ENCODE results near the gene KIF12.

Gene KIF12

GRCh38 chr9:114070188-114071103 is 28.6 kb downstream of the KIF12 start:
- no peak for DNase-seq (ENCODE audit: low read depth in 3 of 3, low spot score in 1 of 3)

DNA sequence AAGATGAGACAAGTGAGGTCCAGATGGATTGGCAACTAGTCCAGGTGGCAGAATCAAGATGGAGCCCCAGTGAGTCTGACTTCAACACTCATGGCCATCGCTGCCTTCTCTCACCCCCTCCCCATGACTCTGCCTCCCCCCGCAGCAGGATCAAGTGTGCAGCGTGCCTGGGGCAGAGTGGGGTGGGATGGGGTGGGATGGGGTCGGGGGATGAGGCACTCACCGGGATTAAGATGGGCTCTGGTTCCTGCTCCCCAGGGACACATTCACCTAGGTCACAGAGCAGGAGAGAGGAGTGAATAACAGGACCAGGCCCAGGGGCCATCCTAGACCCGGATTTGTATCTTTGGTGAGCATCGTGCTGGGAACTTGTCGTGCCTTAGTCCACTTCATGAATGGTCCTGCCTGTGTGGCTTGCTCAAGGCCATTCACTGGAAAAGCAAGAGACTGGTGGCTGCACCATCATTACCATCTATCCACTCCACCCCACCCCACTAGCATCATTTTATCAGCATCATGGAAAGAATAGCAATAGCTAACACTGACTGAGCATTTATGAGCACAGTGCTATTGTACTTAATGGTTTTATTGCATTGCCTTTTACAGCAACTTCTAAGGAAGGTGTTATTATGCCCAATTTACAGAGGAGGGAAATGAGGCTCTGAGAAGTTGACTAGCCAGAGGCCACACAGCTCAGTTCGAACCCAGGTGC is 29.5 kb downstream of the KIF12 start:
- no peak for DNase-seq (ENCODE audit: low read depth in 3 of 3, low spot score in 1 of 3)

GRCh38 chr9:114065304-114065703 is 33.8 kb downstream of the KIF12 start:
- DNase-seq (ENCODE audit: low read depth in 3 of 3, low spot score in 1 of 3) = no peak

DNA sequence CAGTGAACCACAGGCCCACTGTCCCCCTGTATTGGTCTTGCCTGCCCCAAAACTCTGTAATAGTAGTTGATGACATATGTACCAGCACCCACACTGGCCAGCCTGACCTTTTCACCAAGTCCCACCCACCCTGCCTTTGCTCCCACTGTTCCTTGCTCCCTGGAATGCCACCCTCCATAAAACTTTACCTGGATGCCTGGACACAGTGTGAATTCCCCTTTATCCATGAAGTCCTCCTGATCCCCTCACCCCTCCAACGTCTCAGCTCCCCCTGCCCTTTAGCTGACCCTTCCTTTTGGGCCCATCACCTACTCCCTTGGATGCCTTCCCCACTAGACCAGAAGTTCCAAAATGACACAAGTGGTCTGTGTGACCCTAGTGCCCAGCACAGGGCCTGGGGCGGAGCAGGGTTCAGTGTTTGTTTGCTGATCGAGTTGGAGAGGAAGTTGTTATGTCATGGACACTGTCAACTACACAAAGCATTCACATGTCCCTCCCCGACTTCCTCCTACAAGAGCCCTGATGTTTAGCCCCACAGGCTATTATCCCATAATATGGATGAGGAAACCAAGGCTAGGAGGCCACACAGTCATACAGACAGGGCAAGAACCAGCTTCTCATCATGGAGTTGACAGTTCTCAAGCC is 37.1 kb downstream of the KIF12 start:
- DNase-seq (ENCODE audit: low read depth in 3 of 3, low spot score in 1 of 3) = no peak

- DNase-seq (ENCODE audit: low read depth in 3 of 3, low spot score in 1 of 3) = no peak
Observed at GRCh38 chr9:114061292-114061691, 37.8 kb downstream of the KIF12 start.

GRCh38 chr9:114060711-114061110 is 38.4 kb downstream of the KIF12 start:
- DNase-seq (ENCODE audit: low read depth in 3 of 3, low spot score in 1 of 3) = no peak

GRCh38 chr9:114060070-114060469 is 39.0 kb downstream of the KIF12 start:
- DNase-seq (ENCODE audit: low read depth in 3 of 3, low spot score in 1 of 3) = no peak

DNA sequence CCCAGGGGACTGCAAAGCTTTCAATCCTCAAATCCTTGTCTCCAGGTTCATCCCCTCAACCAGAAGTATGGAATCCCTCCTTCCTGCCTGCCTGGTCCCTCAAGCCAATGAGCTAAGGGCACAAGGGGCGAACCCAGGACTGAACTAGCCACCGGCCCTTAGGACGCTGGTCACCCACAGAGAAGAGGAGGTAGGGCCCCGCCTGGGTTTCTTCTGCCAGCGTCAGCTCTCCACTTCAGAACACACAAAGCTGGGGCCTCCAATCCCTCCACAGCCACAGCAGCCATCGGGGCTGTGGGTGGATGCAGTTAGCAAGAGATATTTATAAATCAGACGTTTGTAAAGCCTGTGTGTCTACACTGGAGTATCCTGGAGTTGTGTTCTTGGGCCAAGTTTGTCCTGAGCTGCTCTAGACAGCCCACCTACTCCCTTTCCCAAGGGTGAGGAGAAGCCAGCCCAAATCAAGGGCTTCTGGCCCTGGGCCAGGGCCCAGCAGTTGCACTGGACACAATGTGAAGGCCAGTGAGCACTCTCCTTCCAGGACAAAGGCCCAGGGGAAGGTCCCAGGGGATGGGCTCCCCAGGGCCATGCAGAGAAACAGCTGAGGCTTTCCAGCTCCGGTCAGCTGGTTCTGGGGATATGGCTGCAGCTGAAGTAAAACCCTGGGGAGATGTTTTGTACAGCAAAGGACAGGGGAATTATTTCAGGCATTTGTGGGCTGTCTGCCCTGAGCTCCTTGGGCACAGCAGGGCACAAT is 39.9 kb downstream of the KIF12 start:
- no peak for DNase-seq (ENCODE audit: low read depth in 3 of 3, low spot score in 1 of 3)

- DNase-seq (ENCODE audit: low read depth in 3 of 3, low spot score in 1 of 3) = no peak
Observed at GRCh38 chr9:114058688-114059046, 40.4 kb downstream of the KIF12 start.

DNA sequence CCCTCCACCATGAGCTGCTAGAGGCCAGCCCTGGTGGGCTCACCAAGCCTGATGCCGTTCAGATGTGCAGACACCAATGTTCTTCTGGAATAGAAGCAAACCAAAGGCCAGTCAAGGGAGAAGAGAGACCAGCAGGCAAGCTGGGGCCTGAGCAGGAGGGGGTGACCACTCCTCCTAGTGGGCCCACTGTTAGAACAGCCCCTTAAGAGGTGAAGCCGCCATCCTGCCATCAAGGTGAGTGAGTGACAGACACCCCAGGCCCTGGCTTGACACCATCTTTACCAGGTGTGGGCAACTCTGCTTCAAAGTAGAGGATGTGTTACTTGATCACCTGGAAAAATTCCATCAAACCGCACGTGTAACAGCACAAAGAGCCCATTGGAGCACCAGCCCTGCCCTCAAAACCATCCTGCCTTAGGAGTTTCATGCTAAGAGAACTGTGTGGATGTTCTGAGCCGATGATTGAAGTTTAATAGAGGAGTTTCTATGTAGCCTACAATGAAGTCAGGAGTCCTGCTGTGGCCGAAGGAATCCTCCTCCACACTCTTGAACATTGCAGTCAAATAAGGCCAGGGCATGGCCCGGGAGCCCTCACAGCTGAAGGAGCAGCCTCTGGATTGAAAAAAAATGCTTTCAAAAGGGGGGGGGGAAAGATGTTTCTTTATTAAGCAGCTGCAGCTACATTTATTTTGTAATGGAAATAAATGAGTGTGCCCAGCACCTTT is 41.8 kb downstream of the KIF12 start:
- DNase-seq (ENCODE audit: low read depth in 3 of 3, low spot score in 1 of 3) = no peak

DNA sequence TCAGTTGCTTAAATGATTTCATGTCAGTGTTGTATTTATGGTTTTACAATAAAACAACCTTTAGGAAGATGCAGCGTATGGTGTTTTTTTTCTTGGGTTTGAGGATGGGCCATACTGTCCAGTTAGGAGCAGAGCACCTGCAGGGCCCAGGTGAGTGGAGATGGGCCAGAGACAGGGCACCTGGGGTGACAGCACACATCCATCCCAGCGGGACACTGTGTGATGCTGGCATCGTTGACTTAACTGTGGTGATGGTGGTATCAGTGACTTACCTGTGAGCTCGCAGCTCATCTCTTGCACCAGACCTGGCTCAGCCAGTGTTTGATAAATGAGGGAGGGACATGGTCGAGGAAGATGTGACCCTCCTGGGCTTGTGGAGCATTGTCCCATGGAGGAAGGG is 42.6 kb downstream of the KIF12 start:
- no peak for DNase-seq (ENCODE audit: low read depth in 3 of 3, low spot score in 1 of 3)

- DNase-seq (ENCODE audit: low read depth in 3 of 3, low spot score in 1 of 3) = no peak
Observed at GRCh38 chr9:114055894-114056293, 43.2 kb downstream of the KIF12 start.

DNA sequence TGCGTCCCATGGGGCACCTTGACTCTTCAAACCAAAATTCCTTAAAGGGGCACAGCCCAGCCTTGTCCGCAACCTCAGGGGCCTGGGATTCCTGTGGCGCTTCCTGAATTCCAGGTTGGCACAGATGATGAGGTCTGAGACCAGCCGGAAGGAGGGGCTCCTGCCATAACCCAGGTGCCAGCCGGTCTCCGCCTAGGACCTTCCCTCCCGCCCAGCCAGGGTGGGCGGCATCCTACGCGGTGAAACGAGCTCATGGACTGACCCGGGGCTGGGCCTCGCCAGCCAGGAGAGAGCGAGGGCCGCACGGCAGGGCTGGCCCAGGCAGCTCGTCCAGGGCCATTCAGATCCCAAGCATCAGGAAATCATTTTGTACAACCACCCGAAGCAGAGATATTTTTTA is 44.0 kb downstream of the KIF12 start:
- no peak for DNase-seq (ENCODE audit: low read depth in 3 of 3, low spot score in 1 of 3)

- DNase-seq (ENCODE audit: low read depth in 3 of 3, low spot score in 1 of 3) = no peak
Observed at GRCh38 chr9:114054191-114054690, 44.9 kb downstream of the KIF12 start.

DNA sequence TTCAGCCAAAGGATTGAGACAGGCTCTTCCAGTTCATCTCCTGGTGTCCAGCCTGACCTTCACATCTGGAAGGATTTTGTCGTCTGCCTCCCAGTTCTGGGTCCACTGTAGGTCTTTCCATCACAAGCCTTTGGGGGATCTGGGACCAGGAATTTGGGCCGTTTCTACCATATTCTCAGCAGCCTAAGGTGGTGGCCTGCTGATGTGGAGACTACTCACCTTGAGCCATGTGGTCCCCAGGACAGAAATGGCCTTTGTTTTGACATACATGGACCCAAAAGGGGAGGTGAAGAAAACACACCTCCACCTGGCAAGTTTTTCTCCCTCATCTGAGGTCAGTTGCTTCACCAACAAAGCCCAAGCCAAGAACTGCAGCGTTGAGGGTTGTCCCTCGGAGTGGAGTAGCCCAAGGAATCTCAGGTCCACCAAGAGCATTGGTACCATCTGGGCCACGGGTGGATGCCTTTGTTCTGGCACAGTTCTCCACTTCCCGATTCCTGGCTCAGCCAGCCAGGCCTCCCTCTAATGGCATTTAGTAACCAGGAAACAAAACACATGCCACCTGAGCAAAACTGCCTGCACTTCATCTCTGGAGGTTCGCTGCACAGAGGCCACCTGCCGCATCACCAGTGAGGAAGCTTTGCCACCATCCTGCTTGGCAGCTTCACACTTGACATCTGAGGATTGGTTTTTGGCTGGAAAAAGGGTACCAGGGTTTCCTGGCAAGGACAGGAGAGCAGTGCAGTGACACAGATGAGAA is 45.7 kb downstream of the KIF12 start:
- DNase-seq (ENCODE audit: low read depth in 3 of 3, low spot score in 1 of 3) = no peak

DNA sequence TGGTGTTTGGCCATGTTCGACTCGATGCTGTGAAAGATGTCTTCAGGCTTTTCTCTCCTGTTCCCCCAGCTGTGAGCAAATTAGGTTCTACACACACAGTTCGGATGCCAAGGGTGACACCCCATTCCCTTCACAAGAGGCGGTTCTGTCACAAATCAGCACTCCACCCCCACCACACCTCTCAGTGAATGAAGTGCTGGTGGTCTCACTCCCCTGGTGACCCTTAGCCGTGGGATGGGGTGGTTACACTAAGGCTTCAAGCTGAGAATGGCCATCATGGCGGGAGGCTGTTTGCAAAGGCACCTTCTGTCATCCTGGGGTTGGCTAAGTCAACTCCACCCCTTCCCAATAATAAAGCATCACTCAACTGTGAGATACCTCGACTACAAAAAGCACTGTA is 47.4 kb downstream of the KIF12 start:
- no peak for DNase-seq (ENCODE audit: low read depth in 3 of 3, low spot score in 1 of 3)

- DNase-seq (ENCODE audit: low read depth in 3 of 3, low spot score in 1 of 3) = no peak
Observed at GRCh38 chr9:114051281-114051680, 47.8 kb downstream of the KIF12 start.

- no peak for DNase-seq (ENCODE audit: low read depth in 3 of 3, low spot score in 1 of 3)
Observed at GRCh38 chr9:114050646-114051045, 48.4 kb downstream of the KIF12 start.

- DNase-seq (ENCODE audit: low read depth in 3 of 3, low spot score in 1 of 3) = no peak
Observed at GRCh38 chr9:114050226-114050568, 48.9 kb downstream of the KIF12 start.
